Measurements from ENCODE around the gene PDXK. TPM values are rescaled to one million over a fixed set of nuclear protein-coding genes. Genes with fewer than 3 reads are reported as not detected.

Gene PDXK
- polyA plus RNA-seq, 1 donor (not counting 4 experiments of a cell fraction or from before 2014, with no cell fraction given) = 144 TPM

- Histone ChIP-seq H3K36me3 (ENCODE audit: control insufficient read depth in 2 of 2, extremely low read depth in 1 of 2, insufficient read depth in 2 of 2, low read length in 2 of 2) (peaks cover 0 to 14% of the 10 kb centered on the region in 2 experiments), H3K9me1 (ENCODE audit: control insufficient read depth, extremely low read depth, insufficient read depth, low read length) (no peaks in the 10 kb centered on the region), H3K79me2 (ENCODE audit: control insufficient read depth, insufficient read depth, low read length) (no peaks in the 10 kb centered on the region), H3K4me2 (ENCODE audit: control insufficient read depth, extremely low read depth, insufficient read depth, low read depth, low read length) (no peak overlapping the region), H4K20me1 (ENCODE audit: control insufficient read depth, extremely low read depth, insufficient read depth, low read length) (peaks cover 6% of the 10 kb centered on the region), H3K9ac (ENCODE audit: control insufficient read depth, extremely low read depth, insufficient read depth, low read length) (no peak overlapping the region), H2AFZ (ENCODE audit: control insufficient read depth, low read length) (no peak overlapping the region), H3K9me3 (ENCODE audit: control insufficient read depth, low read depth, low read length) (no peaks in the 10 kb centered on the region), H3K27me3 (ENCODE audit: control insufficient read depth, extremely low read depth, insufficient read depth, low read length) (no peaks in the 10 kb centered on the region), H3K4me1 (ENCODE audit: control insufficient read depth, extremely low read depth, insufficient read depth, low read length) (peaks cover 49% of the 10 kb centered on the region), H3K27ac (ENCODE audit: control insufficient read depth, insufficient read depth, low read length) (no peak overlapping the region), H3K4me3 (ENCODE audit: control insufficient read depth in 2 of 3, extremely low read depth in 1 of 3, insufficient read depth in 2 of 3, low read depth in 1 of 3, low read length in 3 of 3) (no peak overlapping the region)
- DNase-seq (ENCODE audit: low read depth, low spot score) = no peak
- dilution Hi-C loops (cut with MboI; ENCODE audit: extremely low pct_ligation_motif_present, low sequenced_read_pairs) = no loop called here
- FAIRE-seq = no peak
- TF ChIP-seq EZH2 (IDR thresholded peaks at IDR 0.05; ENCODE audit: low read length) = no peak
- TF ChIP-seq, protein P1, sequence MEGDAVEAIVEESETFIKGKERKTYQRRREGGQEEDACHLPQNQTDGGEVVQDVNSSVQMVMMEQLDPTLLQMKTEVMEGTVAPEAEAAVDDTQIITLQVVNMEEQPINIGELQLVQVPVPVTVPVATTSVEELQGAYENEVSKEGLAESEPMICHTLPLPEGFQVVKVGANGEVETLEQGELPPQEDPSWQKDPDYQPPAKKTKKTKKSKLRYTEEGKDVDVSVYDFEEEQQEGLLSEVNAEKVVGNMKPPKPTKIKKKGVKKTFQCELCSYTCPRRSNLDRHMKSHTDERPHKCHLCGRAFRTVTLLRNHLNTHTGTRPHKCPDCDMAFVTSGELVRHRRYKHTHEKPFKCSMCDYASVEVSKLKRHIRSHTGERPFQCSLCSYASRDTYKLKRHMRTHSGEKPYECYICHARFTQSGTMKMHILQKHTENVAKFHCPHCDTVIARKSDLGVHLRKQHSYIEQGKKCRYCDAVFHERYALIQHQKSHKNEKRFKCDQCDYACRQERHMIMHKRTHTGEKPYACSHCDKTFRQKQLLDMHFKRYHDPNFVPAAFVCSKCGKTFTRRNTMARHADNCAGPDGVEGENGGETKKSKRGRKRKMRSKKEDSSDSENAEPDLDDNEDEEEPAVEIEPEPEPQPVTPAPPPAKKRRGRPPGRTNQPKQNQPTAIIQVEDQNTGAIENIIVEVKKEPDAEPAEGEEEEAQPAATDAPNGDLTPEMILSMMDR (optimal IDR thresholded peaks at IDR 0.05 in 1 of 3, IDR thresholded peaks at IDR 0.05 in 1 of 3, conservative IDR thresholded peaks at IDR 0.05 in 1 of 3; ENCODE audit: extremely low read depth in 1 of 3, insufficient read depth in 2 of 3, low read length in 3 of 3) = no peak
Measured at GRCh38 chr21:43766734-43767497, 48.0 kb downstream of the PDXK start.

GRCh38 chr21:43767498-43767983 is 48.6 kb downstream of the PDXK start:
- TF ChIP-seq, protein P1 (optimal IDR thresholded peaks at IDR 0.05 in 1 of 3, IDR thresholded peaks at IDR 0.05 in 1 of 3, conservative IDR thresholded peaks at IDR 0.05 in 1 of 3; ENCODE audit: extremely low read depth in 1 of 3, insufficient read depth in 2 of 3, low read length in 3 of 3) = no peak
- TF ChIP-seq EZH2 (IDR thresholded peaks at IDR 0.05; ENCODE audit: low read length) = no peak
- no peaks in the 10 kb centered on the region for H3K9me3 ChIP-seq (ENCODE audit: control insufficient read depth, low read depth, low read length)
- peaks cover under 1 to 17% of the 10 kb centered on the region in 2 experiments for H3K36me3 ChIP-seq (ENCODE audit: control insufficient read depth in 2 of 2, extremely low read depth in 1 of 2, insufficient read depth in 2 of 2, low read length in 2 of 2)
- H4K20me1 ChIP-seq (ENCODE audit: control insufficient read depth, extremely low read depth, insufficient read depth, low read length) = peaks cover 5% of the 10 kb centered on the region
- DNase-seq (ENCODE audit: low read depth, low spot score) = no peak
- peak overlapping the region; percentile 51 for H3K4me2 ChIP-seq (ENCODE audit: control insufficient read depth, extremely low read depth, insufficient read depth, low read depth, low read length)
- dilution Hi-C loops (cut with MboI; ENCODE audit: extremely low pct_ligation_motif_present, low sequenced_read_pairs) = no loop called here
- no peak overlapping the region for H2AFZ ChIP-seq (ENCODE audit: control insufficient read depth, low read length)
- H3K4me3 ChIP-seq (ENCODE audit: control insufficient read depth in 2 of 3, extremely low read depth in 1 of 3, insufficient read depth in 2 of 3, low read depth in 1 of 3, low read length in 3 of 3) = no peak overlapping the region
- no peaks in the 10 kb centered on the region for H3K79me2 ChIP-seq (ENCODE audit: control insufficient read depth, insufficient read depth, low read length)
- peak overlapping the region; percentile 84 for H3K27ac ChIP-seq (ENCODE audit: control insufficient read depth, insufficient read depth, low read length)
- H3K9ac ChIP-seq (ENCODE audit: control insufficient read depth, extremely low read depth, insufficient read depth, low read length) = peak overlapping the region; percentile 78
- peaks cover 43% of the 10 kb centered on the region for H3K4me1 ChIP-seq (ENCODE audit: control insufficient read depth, extremely low read depth, insufficient read depth, low read length)
- H3K9me1 ChIP-seq (ENCODE audit: control insufficient read depth, extremely low read depth, insufficient read depth, low read length) = no peaks in the 10 kb centered on the region
- no peaks in the 10 kb centered on the region for H3K27me3 ChIP-seq (ENCODE audit: control insufficient read depth, extremely low read depth, insufficient read depth, low read length)
- FAIRE-seq = no peak
